Measurements from ENCODE around the gene GALNT9. TPM values are rescaled to one million over a fixed set of nuclear protein-coding genes. Genes with fewer than 3 reads are reported as not detected.

GALNT9 gene
- total RNA-seq, 1 donor from 2014 or later, result not detected

- Mint-ChIP-seq H3K27me3 (ENCODE audit: insufficient read depth, low read depth) (peaks cover 19% of the 10 kb centered on the region), H3K9me3 (no peaks in the 10 kb centered on the region), H3K27ac (no peak overlapping the region), H3K36me3 (no peaks in the 10 kb centered on the region), H3K4me3 (no peak overlapping the region), H3K4me1 (peaks cover 32% of the 10 kb centered on the region)
- DNase-seq (ENCODE audit: low spot score), result no peak
- no peak overlapping the region for H3K4me2 ChIP-seq
- no peaks in the 10 kb centered on the region for H3K27me3 ChIP-seq
- no peaks in the 10 kb centered on the region for H4K20me1 ChIP-seq (ENCODE audit: low read depth)
- H3K4me3 ChIP-seq, result no peak overlapping the region
- H3F3A ChIP-seq (ENCODE audit: low read depth), result no peaks in the 10 kb centered on the region
- peaks cover 18% of the 10 kb centered on the region for H3K4me1 ChIP-seq
- H3K27ac ChIP-seq, result no peak overlapping the region
- TF ChIP-seq CTCF (IDR thresholded peaks at IDR 0.05) (no peak), EZH2phosphoT487 (IDR thresholded peaks at IDR 0.05) (no peak), EZH2 (IDR thresholded peaks at IDR 0.05) (no peak)
- H3K79me2 ChIP-seq (ENCODE audit: low read depth), result no peaks in the 10 kb centered on the region
- H3K9me3 ChIP-seq (ENCODE audit: low read depth), result no peaks in the 10 kb centered on the region
- H3K36me3 ChIP-seq, result no peaks in the 10 kb centered on the region
- H3K9ac ChIP-seq, result no peak overlapping the region
- H2AFZ ChIP-seq (replicated peaks), result no peak overlapping the region
Observed at GRCh38 chr12:132276827-132277373, 52.5 kb downstream of the GALNT9 start.

GRCh38 chr12:132276066-132276826 is 53.1 kb downstream of the GALNT9 start:
- peaks cover 32% of the 10 kb centered on the region for H3K4me1 Mint-ChIP-seq
- TF ChIP-seq CTCF (IDR thresholded peaks at IDR 0.05) (no peak), EZH2 (IDR thresholded peaks at IDR 0.05) (no peak)
- H3K9me3 Mint-ChIP-seq, result no peaks in the 10 kb centered on the region
- no peaks in the 10 kb centered on the region for H3K79me2 ChIP-seq (ENCODE audit: low read depth)
- no peak overlapping the region for H3K4me3 Mint-ChIP-seq
- no peak overlapping the region for H3K4me2 ChIP-seq
- no peak overlapping the region for H3K9ac ChIP-seq
- H3K4me3 ChIP-seq, result no peak overlapping the region
- no peaks in the 10 kb centered on the region for H3K36me3 Mint-ChIP-seq
- DNase-seq (ENCODE audit: low spot score), result no peak
- H3K4me1 ChIP-seq, result peaks cover 18% of the 10 kb centered on the region
- H3K27ac ChIP-seq, result no peak overlapping the region
- H3F3A ChIP-seq (ENCODE audit: low read depth), result no peaks in the 10 kb centered on the region
- H3K9me3 ChIP-seq (ENCODE audit: low read depth), result no peaks in the 10 kb centered on the region
- peaks cover 3% of the 10 kb centered on the region for H3K27me3 ChIP-seq
- no peaks in the 10 kb centered on the region for H4K20me1 ChIP-seq (ENCODE audit: low read depth)
- peaks cover 19% of the 10 kb centered on the region for H3K27me3 Mint-ChIP-seq (ENCODE audit: insufficient read depth, low read depth)
- no peaks in the 10 kb centered on the region for H3K36me3 ChIP-seq
- no peak overlapping the region for H2AFZ ChIP-seq (replicated peaks)
- no peak overlapping the region for H3K27ac Mint-ChIP-seq

- Mint-ChIP-seq H3K27me3 (ENCODE audit: insufficient read depth, low read depth) (peaks cover 17% of the 10 kb centered on the region), H3K36me3 (no peaks in the 10 kb centered on the region), H3K9me3 (no peaks in the 10 kb centered on the region), H3K4me1 (peaks cover 32% of the 10 kb centered on the region), H3K27ac (no peak overlapping the region), H3K4me3 (no peak overlapping the region)
- no peak for DNase-seq (ENCODE audit: low spot score)
- H3F3A ChIP-seq (ENCODE audit: low read depth), result no peaks in the 10 kb centered on the region
- H4K20me1 ChIP-seq (ENCODE audit: low read depth), result no peaks in the 10 kb centered on the region
- no peaks in the 10 kb centered on the region for H3K79me2 ChIP-seq (ENCODE audit: low read depth)
- peaks cover 8% of the 10 kb centered on the region for H3K27me3 ChIP-seq
- peaks cover 18% of the 10 kb centered on the region for H3K4me1 ChIP-seq
- TF ChIP-seq EZH2 (IDR thresholded peaks at IDR 0.05), result no peak
- no peak for TF ChIP-seq EZH2phosphoT487 (IDR thresholded peaks at IDR 0.05)
- TF ChIP-seq CTCF (IDR thresholded peaks at IDR 0.05), result no peak
- no peak overlapping the region for H3K9ac ChIP-seq
- H3K4me3 ChIP-seq, result no peak overlapping the region
- H2AFZ ChIP-seq (replicated peaks), result no peak overlapping the region
- H3K9me3 ChIP-seq (ENCODE audit: low read depth), result no peaks in the 10 kb centered on the region
- no peak overlapping the region for H3K4me2 ChIP-seq
- no peak overlapping the region for H3K27ac ChIP-seq
- H3K36me3 ChIP-seq, result no peaks in the 10 kb centered on the region
Observed at GRCh38 chr12:132275631-132276030, 53.8 kb downstream of the GALNT9 start.
